ENCODE results near the gene PEAK1.

GRCh38 chr15:77064539-77065308, 355.2 kb downstream of the PEAK1 start:
- TF ChIP-seq TSHZ2 (CRISPR knock-in tag; IDR thresholded peaks at IDR 0.05) (no peak), ESRRG (CRISPR knock-in tag; IDR thresholded peaks at IDR 0.05) (no peak), CREB5 (CRISPR knock-in tag; IDR thresholded peaks at IDR 0.05; ENCODE audit: low read depth) (no peak), POU6F1 (CRISPR knock-in tag; IDR thresholded peaks at IDR 0.05; ENCODE audit: borderline replicate concordance, low read depth) (no peak), ZFP3 (CRISPR knock-in tag; IDR thresholded peaks at IDR 0.05) (no peak), CSRNP3 (CRISPR knock-in tag; IDR thresholded peaks at IDR 0.05) (no peak)

Measured in SK-N-SH treated with all-trans-retinoic acid at 6 μM for 48 hours (cell line).